ENCODE results near the gene DISP2.
A peak's percentile ranks its signal among the peaks of the same experiment; 100 is the strongest.

Gene DISP2

GRCh38 chr15:40397688-40398412 lies 39.8 kb downstream of the DISP2 start:
- no peak for DNase-seq

GRCh38 chr15:40398413-40398873 lies 40.4 kb downstream of the DISP2 start:
- DNase-seq: no peak

GRCh38 chr15:40399370-40399769 lies 41.4 kb downstream of the DISP2 start:
- DNase-seq: no peak

GRCh38 chr15:40405501-40406381 lies 47.7 kb downstream of the DISP2 start, which contains the start of gene IVD:
TSS of gene IVD (plus strand) at chr15:40405795. CDS start at chr15:40405828, 33 bp downstream.
- peak; percentile 65 for DNase-seq

- DNase-seq: no peak
Measured at GRCh38 chr15:40407330-40407990, 49.4 kb downstream of the DISP2 start.

GRCh38 chr15:40409366-40409765 lies 51.3 kb downstream of the DISP2 start:
- DNase-seq: no peak

GRCh38 chr15:40410476-40410875 lies 52.5 kb downstream of the DISP2 start:
- no peak for DNase-seq

GRCh38 chr15:40412095-40412759 lies 54.2 kb downstream of the DISP2 start:
- no peak for DNase-seq

- DNase-seq: no peak
Measured at GRCh38 chr15:40413036-40413435, 55.0 kb downstream of the DISP2 start.

GRCh38 chr15:40414816-40415215 lies 56.8 kb downstream of the DISP2 start:
- DNase-seq: no peak

- DNase-seq: no peak
Measured at GRCh38 chr15:40415226-40415625, 57.2 kb downstream of the DISP2 start.

- DNase-seq: no peak
Measured at GRCh38 chr15:40416056-40416455, 58.0 kb downstream of the DISP2 start.

- DNase-seq: no peak
Measured at GRCh38 chr15:40418126-40418525, 60.1 kb downstream of the DISP2 start.

- no peak for DNase-seq
Measured at GRCh38 chr15:40420071-40420713, 62.2 kb downstream of the DISP2 start.

GRCh38 chr15:40420793-40421192 lies 62.8 kb downstream of the DISP2 start:
- no peak for DNase-seq

- DNase-seq: no peak
Measured at GRCh38 chr15:40421246-40422157, 63.5 kb downstream of the DISP2 start.

GRCh38 chr15:40424483-40425115 lies 66.6 kb downstream of the DISP2 start:
- DNase-seq: no peak

GRCh38 chr15:40425681-40426080 lies 67.7 kb downstream of the DISP2 start:
- DNase-seq: no peak

- DNase-seq: no peak
Measured at GRCh38 chr15:40427188-40427587, 69.2 kb downstream of the DISP2 start.

- no peak for DNase-seq
Measured at GRCh38 chr15:40428185-40428584, 70.2 kb downstream of the DISP2 start.

Data from NCI-H187 treated with DMSO at 0.1 percent for 48 hours (cell line).